Stimulated activated CD4-positive, alpha-beta T cell treated with anti-CD3 and anti-CD28 coated beads, Interleukin-12 subunit alpha, Interleukin-12 subunit beta, amount 100 ng/mL, for 4 hours (primary cell): ENCODE results near the gene PTPRD.
"Not testable (repeated sequence)": the region's sequence is repeated elsewhere in the genome, so short reads cannot be mapped to it uniquely, and the experiment has no call there.

Source experiments
- DNase-seq: peaks from one replicate; pipeline ENCODE4 v3.0.0-alpha.2; 2020

Gene PTPRD

DNA sequence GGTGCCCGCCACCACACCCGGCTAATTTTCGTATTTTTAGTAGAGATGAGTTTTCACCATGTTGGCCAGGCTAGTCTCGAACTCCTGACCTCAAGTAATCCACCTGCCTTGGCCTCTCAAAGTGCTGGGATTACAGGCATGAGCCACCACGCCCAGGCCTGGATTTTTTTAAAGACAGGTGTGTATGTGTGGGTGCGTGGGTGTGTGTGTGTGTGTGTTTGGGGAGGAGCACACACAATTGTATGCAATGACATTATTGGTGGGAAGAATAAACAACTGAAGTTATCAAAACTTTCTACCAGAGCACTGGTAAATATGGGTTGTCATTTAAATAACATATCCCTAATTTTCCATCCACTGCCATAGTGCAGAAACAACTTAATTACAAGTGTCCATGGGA is 1915.2 kb downstream of the PTPRD start:
- DNase-seq: not testable (repeated sequence)

DNA sequence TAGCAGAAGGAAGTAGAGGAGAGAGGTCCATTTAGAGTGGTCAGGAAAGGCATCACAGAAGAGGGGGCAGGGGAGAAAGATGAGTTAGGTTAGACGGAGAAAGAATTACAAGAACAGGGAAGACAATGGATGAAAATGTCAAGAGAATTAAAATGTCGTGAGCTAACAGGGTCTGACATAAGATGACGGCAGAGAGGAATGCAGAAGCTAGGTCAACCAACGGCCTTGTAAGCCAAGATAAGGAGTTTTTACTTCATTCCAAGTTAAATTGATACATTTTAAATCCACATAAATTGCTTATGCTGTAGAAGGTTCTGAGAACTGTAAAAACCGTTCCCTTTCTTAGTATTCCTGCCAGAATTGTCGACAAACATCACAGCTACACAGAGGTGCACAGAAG is 1916.3 kb downstream of the PTPRD start:
- DNase-seq: no peak

- no peak for DNase-seq
Measured at GRCh38 chr9:8694983-8695588, 1917.7 kb downstream of the PTPRD start.

GRCh38 chr9:8693464-8693863 is 1919.3 kb downstream of the PTPRD start:
- DNase-seq: no peak

DNA sequence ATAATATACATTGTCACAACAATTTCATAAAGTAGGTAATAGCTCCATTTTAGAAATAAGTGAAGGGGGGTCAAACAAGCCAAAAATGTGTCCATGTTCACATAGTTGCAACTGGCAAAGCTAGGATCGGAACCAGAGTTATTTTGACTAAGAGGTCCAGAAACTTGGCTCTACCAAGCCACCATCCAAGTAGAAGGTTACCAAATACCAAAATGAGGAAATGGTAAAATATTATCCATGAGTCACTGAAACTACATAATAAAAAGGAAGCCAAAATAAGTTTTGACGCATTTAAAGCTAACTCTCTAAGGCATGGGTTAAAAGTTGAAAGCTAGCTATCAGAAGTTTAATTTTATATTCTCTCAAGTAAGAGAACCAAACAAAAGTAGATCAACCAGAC is 1926.3 kb downstream of the PTPRD start:
- DNase-seq: no peak

DNA sequence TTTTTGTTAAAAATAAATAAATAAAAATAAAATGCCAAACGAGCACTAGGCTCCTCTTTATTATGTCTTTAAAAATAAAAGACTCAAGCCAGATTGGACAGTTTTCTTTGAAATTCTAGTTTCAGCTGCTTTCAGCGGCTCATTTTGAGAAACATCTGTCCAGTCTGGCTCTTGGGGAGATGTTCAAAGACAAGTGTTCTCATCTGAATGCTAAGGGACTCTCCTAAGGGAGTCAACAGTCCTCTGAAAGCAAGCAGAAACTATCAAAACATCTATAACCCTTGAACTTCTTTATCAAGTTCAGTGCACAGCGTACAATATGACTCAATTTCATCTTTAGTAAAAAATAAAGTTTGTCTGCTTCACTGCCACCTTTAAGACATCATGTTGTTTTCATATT is 1927.0 kb downstream of the PTPRD start:
- no peak for DNase-seq

DNA sequence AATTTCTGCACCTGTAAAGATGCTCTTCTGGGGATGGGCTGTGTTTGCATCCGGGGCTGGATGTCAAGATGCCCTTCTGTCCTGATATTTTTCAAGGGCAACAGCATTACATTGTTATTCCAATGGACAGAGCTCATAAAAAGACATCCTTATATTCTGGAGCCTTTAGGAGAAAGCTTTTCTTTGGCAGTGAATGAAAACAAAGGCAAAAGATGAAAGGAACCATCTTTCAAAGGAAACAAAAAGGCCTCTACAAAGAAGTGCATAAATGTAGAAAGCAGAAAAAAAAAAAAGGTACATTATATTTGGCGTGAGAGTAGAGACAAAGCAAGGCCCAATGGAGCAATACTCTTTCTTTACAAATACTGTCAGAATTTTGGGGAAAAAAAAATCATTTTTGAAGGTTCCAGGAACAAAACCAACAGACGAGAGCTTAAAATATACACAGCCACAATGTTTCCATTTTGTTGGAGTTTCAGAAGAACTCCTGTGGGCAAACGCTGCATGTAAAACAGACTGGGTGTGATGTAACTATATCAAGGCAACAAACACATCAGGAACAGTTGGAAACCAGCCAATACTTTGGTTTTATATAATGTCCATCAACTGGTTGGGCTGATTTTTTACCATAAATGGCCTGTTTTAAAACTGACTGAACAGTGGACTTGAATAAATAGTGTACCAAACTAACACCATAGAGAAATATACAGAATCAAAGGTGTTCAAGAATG is 1927.7 kb downstream of the PTPRD start:
- no peak for DNase-seq

DNA sequence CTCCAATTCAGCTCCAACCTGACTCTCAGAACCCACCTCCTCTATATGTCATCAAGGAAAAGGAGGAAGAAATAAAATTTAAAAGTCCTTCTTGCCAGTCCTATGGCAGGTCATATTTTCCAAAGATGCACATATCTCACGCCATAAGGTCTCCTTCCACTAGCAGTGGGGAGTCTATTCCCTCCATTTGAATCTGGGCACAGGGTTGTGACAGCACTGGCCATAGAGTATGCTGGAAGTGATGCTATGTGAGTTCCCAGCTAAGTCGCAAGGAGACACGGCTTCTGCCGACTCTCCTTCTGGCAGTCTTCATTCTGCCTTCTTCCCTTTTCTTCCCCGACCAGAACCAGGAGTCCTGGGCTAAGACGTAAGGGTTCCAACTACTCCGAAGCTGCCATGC is 1929.3 kb downstream of the PTPRD start:
- no peak for DNase-seq

- DNase-seq: no peak
Measured at GRCh38 chr9:8680658-8681057, 1932.1 kb downstream of the PTPRD start.

GRCh38 chr9:8680157-8680556 is 1932.6 kb downstream of the PTPRD start:
- no peak for DNase-seq

- DNase-seq: no peak
Measured at GRCh38 chr9:8679371-8679822, 1933.4 kb downstream of the PTPRD start.

GRCh38 chr9:8677741-8678140 is 1935.1 kb downstream of the PTPRD start:
- no peak for DNase-seq

DNA sequence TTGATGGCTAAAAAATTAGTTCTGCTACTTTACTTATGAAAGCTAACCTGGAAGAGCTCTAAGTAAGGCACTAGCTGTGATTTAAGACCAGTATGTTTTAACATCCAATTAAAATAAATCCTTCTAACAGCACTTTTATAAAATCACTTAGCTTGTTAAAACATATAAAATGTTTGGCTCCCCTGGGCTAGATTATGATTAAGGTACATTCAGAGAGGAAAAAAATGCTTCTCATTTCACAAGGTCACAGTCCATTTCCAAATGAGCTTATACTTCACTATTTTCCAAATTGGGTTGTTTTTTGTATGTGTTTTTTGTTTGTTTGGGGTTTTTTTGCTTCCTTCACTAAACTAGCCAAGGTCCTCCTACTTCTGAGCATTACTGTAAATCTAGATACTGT is 1938.3 kb downstream of the PTPRD start:
- no peak for DNase-seq

DNA sequence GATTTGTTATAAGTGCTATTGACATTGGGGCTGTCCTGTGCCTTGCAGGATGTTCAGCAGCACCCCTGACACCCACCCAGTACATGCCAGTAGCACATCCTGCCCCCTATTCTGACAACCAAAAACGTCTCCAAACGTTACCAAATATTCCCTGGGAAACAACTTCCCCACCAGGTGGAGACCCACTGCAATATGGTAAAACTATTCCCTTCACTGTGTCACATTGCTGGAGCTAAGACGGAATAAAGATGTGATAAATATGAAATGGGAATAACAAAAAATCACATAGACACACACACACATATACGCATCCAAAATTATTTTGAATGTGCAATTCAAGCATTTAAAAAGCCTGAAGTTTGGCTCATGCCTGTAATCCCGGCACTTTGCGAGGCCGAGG is 1939.0 kb downstream of the PTPRD start:
- no peak for DNase-seq

DNA sequence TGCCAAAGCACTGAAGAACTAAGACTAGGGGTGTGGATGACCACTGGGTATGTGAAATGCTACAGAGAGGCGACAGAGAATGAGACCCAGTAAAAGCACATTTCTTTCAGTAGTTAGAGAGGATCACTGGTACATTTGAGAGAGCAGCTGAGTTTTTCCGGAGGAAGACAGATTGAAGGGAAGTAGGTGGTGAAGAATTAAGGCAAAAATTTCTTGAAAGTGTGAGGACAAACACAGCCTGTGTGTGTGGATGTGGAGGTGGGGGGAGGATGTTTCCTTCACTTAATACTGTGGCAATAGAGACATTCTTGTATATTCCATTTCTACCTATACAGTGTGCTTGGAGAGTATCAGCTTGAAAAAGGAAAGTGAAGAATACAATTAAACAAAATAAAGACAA is 1942.1 kb downstream of the PTPRD start:
- DNase-seq: no peak

GRCh38 chr9:8668751-8669150 is 1944.1 kb downstream of the PTPRD start:
- no peak for DNase-seq

- DNase-seq: no peak
Measured at GRCh38 chr9:8668231-8668630, 1944.6 kb downstream of the PTPRD start.

GRCh38 chr9:8666060-8666459 is 1946.7 kb downstream of the PTPRD start:
- DNase-seq: no peak

GRCh38 chr9:8660383-8660782 is 1952.4 kb downstream of the PTPRD start:
- DNase-seq: no peak

- no peak for DNase-seq
Measured at GRCh38 chr9:8659108-8659507, 1953.7 kb downstream of the PTPRD start.

DNA sequence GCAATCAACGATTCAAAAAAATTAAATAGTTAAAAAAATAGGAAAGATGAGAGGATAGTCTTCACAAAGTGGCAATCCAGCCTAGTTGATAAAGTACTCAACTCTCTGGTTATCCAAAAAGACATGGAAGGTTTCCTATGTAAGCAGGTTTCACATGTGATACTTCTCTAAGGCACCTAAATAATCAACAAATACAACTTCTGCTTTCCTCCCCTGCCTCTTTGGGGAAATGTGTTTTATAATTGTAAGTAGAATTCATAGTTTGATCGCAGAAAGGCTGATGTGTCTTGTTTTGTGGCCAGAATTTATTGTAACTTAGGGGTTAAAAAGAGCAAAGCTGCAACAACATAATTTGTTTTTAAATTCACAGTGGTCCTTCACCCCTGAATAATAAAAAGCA is 1957.7 kb downstream of the PTPRD start:
- DNase-seq: no peak

GRCh38 chr9:8653855-8654254 is 1958.9 kb downstream of the PTPRD start:
- DNase-seq: no peak

DNA sequence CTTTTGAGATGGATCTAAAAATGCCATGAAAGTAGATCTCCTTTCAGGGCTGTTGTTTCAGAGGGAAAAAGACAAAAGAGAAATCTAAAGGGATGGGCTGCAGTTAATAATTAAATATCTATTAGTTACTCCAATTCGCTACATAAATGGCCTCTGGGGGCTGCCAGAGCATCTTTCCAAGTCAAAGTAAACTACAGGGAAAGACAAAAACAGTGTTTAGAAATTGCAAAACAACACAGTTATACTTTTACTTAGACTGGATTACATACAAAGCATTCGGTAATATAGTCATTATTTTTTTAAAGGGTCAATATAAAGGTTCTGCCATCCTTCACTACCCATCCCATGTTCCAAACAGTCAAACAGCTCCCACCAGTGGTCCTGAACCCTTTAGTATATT is 1959.7 kb downstream of the PTPRD start:
- no peak for DNase-seq

DNA sequence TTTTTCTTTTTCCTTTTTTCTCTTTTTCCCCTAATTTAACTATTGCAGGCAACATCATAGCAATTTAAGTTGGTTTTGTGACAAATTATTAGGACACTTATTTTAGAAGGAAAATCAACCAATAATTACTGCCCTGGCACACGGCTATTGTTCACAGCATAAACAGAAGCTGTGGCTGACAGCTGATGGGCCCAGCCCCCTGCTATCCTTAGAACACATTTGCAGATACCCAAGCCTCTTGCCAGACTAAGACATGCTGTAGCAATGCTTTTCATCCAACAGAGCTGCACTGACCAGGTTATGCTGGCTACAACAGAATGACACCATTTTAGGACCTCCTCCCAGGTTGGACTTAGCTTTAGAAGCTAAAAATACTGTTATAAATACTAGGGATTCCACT is 1960.5 kb downstream of the PTPRD start:
- DNase-seq: no peak

DNA sequence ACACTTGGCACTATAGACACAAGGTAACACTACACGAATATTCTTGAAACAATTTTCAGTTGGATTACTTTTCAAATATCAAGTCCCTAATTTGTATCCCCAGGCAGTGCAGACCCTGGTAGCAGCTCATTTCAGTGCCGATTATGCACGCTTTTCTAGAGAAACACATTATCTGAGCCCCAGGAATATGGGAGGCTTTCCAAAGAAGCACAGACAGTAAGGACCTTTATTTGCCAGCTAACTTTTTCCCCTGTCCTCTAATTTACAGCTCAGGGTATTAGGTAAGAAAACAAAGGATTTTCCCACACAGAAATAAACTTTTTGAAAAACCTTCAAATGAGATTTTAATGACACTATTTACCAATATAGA is 1961.0 kb downstream of the PTPRD start:
- no peak for DNase-seq
